Measurements from ENCODE around the gene NME2. TPM values are rescaled to one million over a fixed set of nuclear protein-coding genes. Genes with fewer than 3 reads are reported as not detected.

NME2 gene
- total and polyA plus RNA-seq, 11 donors, result 171 to 813 (median 289) TPM

- H3K9me3 ChIP-seq, result no peaks in the 10 kb centered on the region
- H3K4me1 ChIP-seq, result no peaks in the 10 kb centered on the region
- DNase-seq, result no peak
- no peaks in the 10 kb centered on the region for H3K27me3 ChIP-seq
- H3K27ac ChIP-seq, result no peak overlapping the region
- TF ChIP-seq CTCF (IDR thresholded peaks at IDR 0.05) (no peak), POLR2A (IDR thresholded peaks at IDR 0.05) (no peak)
- intact Hi-C loops (cut with DNase I), result no loop called here
- H3K4me3 ChIP-seq, result no peak overlapping the region
- ATAC-seq, result no peak
- 79 to 96% (median 93%) methylated on average over 6 of the region's 6 CpGs for WGBS, 4 donors
- peaks cover 0 to 99% (median 94%) of the 10 kb centered on the region in 9 donors for H3K36me3 ChIP-seq
Measured at GRCh38 chr17:51200295-51200694, 34.1 kb downstream of the NME2 start.

GRCh38 chr17:51200846-51201245, 34.6 kb downstream of the NME2 start:
- no peak overlapping the region for H3K4me3 ChIP-seq
- DNase-seq, result no peak
- no peak for ATAC-seq
- H3K27ac ChIP-seq, result no peak overlapping the region
- WGBS, 4 donors, result 72 to 88% (median 87%) methylated on average over 2 of the region's 2 CpGs
- peaks cover 0 to 99% (median 94%) of the 10 kb centered on the region in 9 donors for H3K36me3 ChIP-seq
- intact Hi-C loops (cut with DNase I), result no loop called here
- TF ChIP-seq POLR2A (IDR thresholded peaks at IDR 0.05) (no peak), CTCF (IDR thresholded peaks at IDR 0.05) (no peak)
- no peaks in the 10 kb centered on the region for H3K4me1 ChIP-seq
- no peaks in the 10 kb centered on the region for H3K27me3 ChIP-seq
- H3K9me3 ChIP-seq, result no peaks in the 10 kb centered on the region

- TF ChIP-seq CTCF (IDR thresholded peaks at IDR 0.05) (no peak), POLR2A (IDR thresholded peaks at IDR 0.05) (no peak)
- ATAC-seq, result no peak
- no peak for DNase-seq
- Histone ChIP-seq H3K36me3 (peaks cover 0 to 100% (median 97%) of the 10 kb centered on the region in 9 donors), H3K4me1 (no peaks in the 10 kb centered on the region), H3K9me3 (no peaks in the 10 kb centered on the region), H3K27ac (no peak overlapping the region), H3K27me3 (no peaks in the 10 kb centered on the region), H3K4me3 (no peak overlapping the region)
- intact Hi-C loops (cut with DNase I), result no loop called here
Measured at GRCh38 chr17:51203838-51204237, 37.6 kb downstream of the NME2 start.

GRCh38 chr17:51214920-51215319, 48.7 kb downstream of the NME2 start:
- no peaks in the 10 kb centered on the region for H3K9me3 ChIP-seq
- DNase-seq (no peak), ATAC-seq (no peak)
- TF ChIP-seq CTCF (IDR thresholded peaks at IDR 0.05) (no peak), POLR2A (IDR thresholded peaks at IDR 0.05) (no peak)
- H3K4me1 ChIP-seq, result peaks cover 0 to 4% (median 0%) of the 10 kb centered on the region in 12 donors
- WGBS, 4 donors, result 71 to 95% (median 80%) methylated on average over 1 of the region's 1 CpG
- H3K36me3 ChIP-seq, result peaks cover 0 to 100% (median 98%) of the 10 kb centered on the region in 9 donors
- H3K27me3 ChIP-seq, result no peaks in the 10 kb centered on the region
- H3K4me3 ChIP-seq, result no peak overlapping the region
- intact Hi-C loops (cut with DNase I), result no loop called here
- no peak overlapping the region for H3K27ac ChIP-seq
